Heart left ventricle (tissue), 16 donors: ENCODE results near the gene KCTD19. TPM values are rescaled to one million over a fixed set of nuclear protein-coding genes. Genes with fewer than 3 reads are reported as not detected.

Source experiments
- ATAC-seq, 4 donors: fragments of 200-7000 bp; cut with Tn5 transposase; one replicate each; pipeline ENCODE4 v1.9.1; 2020 to 2022; ENCODE audit warnings: moderate library complexity in 4 of 4, mild to moderate bottlenecking in 3 of 4, moderate number of reproducible peaks in 1 of 4
- DNase-seq, 5 donors: peaks; one replicate each; pipeline ENCODE4 v3.0.0-alpha.2; 2020
- H3K27ac ChIP-seq, 12 donors: fragments of 200-600 bp; sonication (generic) in 4 of 12; one replicate each; pipeline versions ENCODE4 v1.5.0 to v1.8.0; 2016 to 2022; ENCODE audit warnings: mild to moderate bottlenecking in 2 of 12
- H3K27me3 ChIP-seq, 9 donors: fragments of 200-600 bp; sonication (generic) in 2 of 9; one replicate each; pipeline versions ENCODE4 v1.5.1 to v1.8.0; 2016 to 2022; ENCODE audit warnings: mild to moderate bottlenecking in 3 of 9
- H3K36me3 ChIP-seq, 9 donors: fragments of 200-600 bp; sonication (generic) in 2 of 9; one replicate each; pipeline versions ENCODE4 v1.5.0 to v1.8.0; 2018 to 2022; ENCODE audit warnings: mild to moderate bottlenecking in 2 of 9
- H3K4me1 ChIP-seq, 12 donors: fragments of 200-600 bp; sonication (generic) in 4 of 12; one replicate each; pipeline versions ENCODE4 v1.5.0 to v1.8.0; 2016 to 2022; ENCODE audit warnings: mild to moderate bottlenecking in 3 of 12
- H3K4me3 ChIP-seq, 12 donors: fragments of 200-600 bp; sonication (generic) in 4 of 12; one replicate each; pipeline versions ENCODE4 v1.5.0 to v1.8.0; 2017 to 2022; ENCODE audit warnings: mild to moderate bottlenecking in 9 of 12, moderate library complexity in 4 of 12
- H3K9me3 ChIP-seq, 12 donors: fragments of 200-600 bp; sonication (generic) in 4 of 12; one replicate each; pipeline versions ENCODE4 v1.5.0 to v1.8.0; 2016 to 2022; ENCODE audit warnings: mild to moderate bottlenecking in 1 of 12
- CTCF ChIP-seq, 12 donors: fragments of 200-600 bp; sonication (generic) in 4 of 12; IDR thresholded peaks; one replicate each; pipeline versions ENCODE4 v1.5.0 to v1.8.0; 2018 to 2022; ENCODE audit warnings: antibody characterized with exemption in 12 of 12, mild to moderate bottlenecking in 5 of 12
- POLR2A ChIP-seq, 2 donors: fragments of 450-650 bp; IDR thresholded peaks; one replicate each; pipeline ENCODE4 v1.6.1; 2017; ENCODE audit warnings: antibody characterized with exemption in 2 of 2, mild to moderate bottlenecking in 2 of 2, moderate library complexity in 2 of 2
- WGBS, 4 donors: extraction: QIAGEN DNeasy Blood & Tissue Kit in 2 of 4; methylation state at CpG; one replicate each; pipeline versions ENCODE4 v1.1.5 to v1.1.7; 2013 to 2018; 5-methylcytosine and 5-hydroxymethylcytosine counted together
- intact Hi-C, 10 donors: fragments of 100-400 bp; cut with DNase I; formaldehyde crosslinking; loops; one replicate each; pipeline versions ENCODE4 v1.11.1 to v1.14.2; 2022
- polyA plus RNA-seq, 2 donors: library from polyadenylated mRNA; stranded (reverse); fragments of 200-250 nt; gene quantifications; one replicate each; pipeline ENCODE4 v1.2.3, GENCODE V29; 2013
- total RNA-seq, 9 donors: library from RNA; depleted of rRNA in 2 of 9; stranded (reverse); fragments of >200 nt in 2 of 9; fragmentation: NEBNext Ultra II Directional in 3 of 9; extraction: Animal tissue kit (Norgen Biotek cat#: 25700) in 3 of 9; gene quantifications; one replicate each; pipeline versions ENCODE4 v1.1.0 to v1.2.4, GENCODE V29; 2016 to 2023
- donor health status: ischemic (EF 13 %, LVEDD 7.1; RV severe dilation, severe dysfunction).
- donor health status: healthy with polysubstance abuse.
- donor health status: DM: no; HTN: yes; CAD: no.
- donor health status: DM: no; HTN: no; CAD: no.
- donor health status: ischemic (EF 25% LVEDD 6.9; RV normal size, moderate dysfunction).
- donor health status: ischemic (EF 25% LVEDD 5.7; RV mildly dilated, moderate dysfunction).
- donor health status: healthy.
- donor health status: DM: yes; HTN: yes; CAD: no.
- donor health status: ischemic (EF 35%, LVEDD 5.7; RV mildly dilated, moderate dysfunction).
- donor health status: nonischemic (EF 11% LVEDD 7.7; RV severe dilation, severe dysfunction).
- donor health status: DM: yes; HTN: yes; CAD: no.
- donor health status: PGD.
- donor health status: ischemic (EF 29% LVEDD 5.4; RV normal size, mild dysfunction).
- donor health status: nonischemic (EF 23%, LVEDD 6.1; RV moderate dilation, normal function).

KCTD19 gene
- total and polyA plus RNA-seq, 11 donors: 0.19 to 0.29 TPM; not detected in 9

GRCh38 chr16:67277294-67277998 is 49.1 kb downstream of the KCTD19 start:
- peak overlapping the region in 2 of 12 donors; percentile 20 to 60 for H3K27ac ChIP-seq
- H3K36me3 ChIP-seq: peaks cover 0 to 2% (median 0%) of the 10 kb centered on the region in 9 donors
- no peaks in the 10 kb centered on the region for H3K9me3 ChIP-seq
- H3K4me3 ChIP-seq: no peak overlapping the region
- DNase-seq (peak in 3 of 5 donors; percentile 11 to 72 (median 71)), ATAC-seq (peak in 3 of 4 donors; percentile 6 to 70 (median 43))
- no peak for TF ChIP-seq POLR2A (IDR thresholded peaks at IDR 0.05)
- no peak for TF ChIP-seq CTCF (IDR thresholded peaks at IDR 0.05)
- WGBS, 4 donors: 85 to 91% (median 89%) methylated on average over 3 to 4 of the region's 4 CpGs
- H3K27me3 ChIP-seq: peaks cover 0 to 3% (median 0%) of the 10 kb centered on the region in 9 donors
- H3K4me1 ChIP-seq: peaks cover 0 to 26% (median 7%) of the 10 kb centered on the region in 12 donors
- intact Hi-C loops: loop anchor here in 1 of 10 donors (5.0 kb wide), 1 partner anchor 120 kb away; no protein-coding TSS in a partner anchor

GRCh38 chr16:67275321-67275720 is 51.2 kb downstream of the KCTD19 start:
- intact Hi-C loops: loop anchor here in 1 of 10 donors (5.0 kb wide), 1 partner anchor 122 kb away; no protein-coding TSS in a partner anchor
- Histone ChIP-seq H3K27ac (no peak overlapping the region), H3K9me3 (no peaks in the 10 kb centered on the region), H3K4me1 (peaks cover 0 to 26% (median 7%) of the 10 kb centered on the region in 12 donors), H3K27me3 (peaks cover 0 to 3% (median 0%) of the 10 kb centered on the region in 9 donors), H3K4me3 (no peak overlapping the region), H3K36me3 (peaks cover 0 to 2% (median 0%) of the 10 kb centered on the region in 9 donors)
- WGBS, 4 donors: 86 to 95% (median 93%) methylated on average over 2 of the region's 2 CpGs
- DNase-seq (no peak), ATAC-seq (no peak)
- TF ChIP-seq POLR2A (IDR thresholded peaks at IDR 0.05) (no peak), CTCF (IDR thresholded peaks at IDR 0.05) (no peak)

GRCh38 chr16:67271446-67271845 is 55.1 kb downstream of the KCTD19 start:
- Histone ChIP-seq H3K27ac (no peak overlapping the region), H3K4me3 (no peak overlapping the region), H3K9me3 (no peaks in the 10 kb centered on the region), H3K36me3 (peaks cover 0 to 2% (median 0%) of the 10 kb centered on the region in 9 donors), H3K27me3 (no peaks in the 10 kb centered on the region), H3K4me1 (peaks cover 0 to 10% (median 0%) of the 10 kb centered on the region in 12 donors)
- ATAC-seq (no peak), DNase-seq (peak in 1 of 5 donors; percentile 19)
- WGBS, 4 donors: 92 to 100% (median 95%) methylated on average over 4 of the region's 4 CpGs
- no peak for TF ChIP-seq POLR2A (IDR thresholded peaks at IDR 0.05)
- TF ChIP-seq CTCF (IDR thresholded peaks at IDR 0.05): no peak
- intact Hi-C loops: no loop called here

- Histone ChIP-seq H3K9me3 (no peaks in the 10 kb centered on the region), H3K36me3 (peaks cover 0 to under 1% (median 0%) of the 10 kb centered on the region in 9 donors), H3K27ac (no peak overlapping the region), H3K27me3 (no peaks in the 10 kb centered on the region), H3K4me1 (peaks cover 0 to 10% (median 0%) of the 10 kb centered on the region in 12 donors), H3K4me3 (no peak overlapping the region)
- ATAC-seq (peak in 1 of 4 donors; percentile 10), DNase-seq (peak in 2 of 5 donors; percentile 15 to 49)
- TF ChIP-seq POLR2A (IDR thresholded peaks at IDR 0.05): no peak
- TF ChIP-seq CTCF (IDR thresholded peaks at IDR 0.05): no peak
- intact Hi-C loops: no loop called here
- whole genome bisulfite sequencing, 4 donors: 86 to 95% (median 94%) methylated on average over 9 to 11 of the region's 11 CpGs
Measured at GRCh38 chr16:67270931-67271338, 55.6 kb downstream of the KCTD19 start.
